Caki2 (cell line): Measurements from ENCODE around the gene ITGAE. TPM values are rescaled to one million over a fixed set of nuclear protein-coding genes. Genes with fewer than 3 reads are reported as not detected.

Experiments
- DNase-seq: peaks from one replicate; pipeline ENCODE4 v3.0.0-alpha.2; 2015; ENCODE audit warnings: low read depth
- in situ Hi-C: cut with HindIII; loops from 2 replicates; pipeline ENCODE4 v1.10.0; 2016; ENCODE audit warnings: low sequenced_read_pairs, low pct_unique_long_range_greater_than_20kb, mixed read lengths
- total RNA-seq: library from RNA; depleted of rRNA; stranded (reverse); fragments of >200 nt; shearing (Covaris generic); gene quantifications from 2 replicates; pipeline ENCODE4 v1.2.3, GENCODE V29; 2014; ENCODE audit warnings: low replicate concordance

Gene ITGAE
- total RNA-seq, 1 experiment from 2014 or later: 38.1 TPM

DNA sequence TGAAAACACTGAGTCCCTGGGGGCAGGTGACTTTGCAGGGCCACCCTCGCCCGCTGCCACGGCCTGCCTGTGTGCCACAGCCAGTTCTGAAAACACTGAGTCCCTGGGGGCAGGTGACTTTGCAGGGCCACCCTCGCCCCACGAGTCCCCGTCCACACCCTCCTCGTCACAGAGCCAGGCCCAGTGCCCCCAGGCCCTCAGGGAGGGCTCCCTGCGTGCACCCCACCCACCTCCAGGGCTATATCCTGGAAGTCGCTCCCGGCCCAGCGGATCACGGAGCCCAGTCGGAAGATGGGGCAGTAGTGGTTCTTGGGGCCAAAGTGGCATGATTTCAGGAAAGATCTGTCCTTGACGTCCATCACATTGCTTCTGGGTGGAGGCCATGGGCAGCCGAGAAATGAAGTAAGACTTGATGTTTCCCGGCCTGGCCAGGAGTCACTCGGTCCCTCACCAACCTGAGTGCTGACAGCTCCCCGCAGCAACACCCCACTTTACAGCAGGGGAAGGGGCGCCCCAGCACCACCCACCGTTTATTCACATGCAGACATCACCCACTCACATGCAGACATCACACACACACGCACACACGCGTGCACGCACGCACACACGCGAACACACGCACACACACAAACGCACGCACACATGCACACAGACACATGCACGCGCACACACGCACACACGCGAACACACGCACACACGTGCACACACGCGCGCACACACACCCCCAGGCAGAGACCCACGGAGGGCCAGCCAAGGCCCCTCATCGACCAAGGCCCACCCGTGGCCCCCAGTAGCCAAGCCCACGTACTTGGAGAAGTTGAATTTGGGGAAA lies 111.5 kb downstream of the ITGAE start:
- no peak for DNase-seq
- in situ Hi-C loops: no loop called here

DNA sequence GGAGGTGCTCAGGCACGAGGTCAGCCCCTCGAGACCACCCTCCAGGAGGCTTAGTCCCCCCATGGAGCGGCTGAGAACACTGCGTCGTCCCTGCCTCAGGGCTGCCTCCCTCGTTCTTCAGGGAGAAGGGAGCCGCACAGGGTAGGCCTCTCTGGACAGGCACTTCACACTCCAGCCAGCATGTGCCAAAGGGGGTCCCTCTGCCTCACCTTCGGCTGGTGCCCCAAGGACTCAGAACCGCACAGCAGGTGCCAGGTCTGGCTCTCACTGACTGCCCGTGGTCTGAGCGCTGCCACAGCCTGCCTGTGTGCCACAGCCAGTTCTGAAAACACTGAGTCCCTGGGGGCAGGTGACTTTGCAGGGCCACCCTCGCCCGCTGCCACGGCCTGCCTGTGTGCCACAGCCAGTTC lies 112.1 kb downstream of the ITGAE start:
- DNase-seq: no peak
- in situ Hi-C loops: no loop called here

DNA sequence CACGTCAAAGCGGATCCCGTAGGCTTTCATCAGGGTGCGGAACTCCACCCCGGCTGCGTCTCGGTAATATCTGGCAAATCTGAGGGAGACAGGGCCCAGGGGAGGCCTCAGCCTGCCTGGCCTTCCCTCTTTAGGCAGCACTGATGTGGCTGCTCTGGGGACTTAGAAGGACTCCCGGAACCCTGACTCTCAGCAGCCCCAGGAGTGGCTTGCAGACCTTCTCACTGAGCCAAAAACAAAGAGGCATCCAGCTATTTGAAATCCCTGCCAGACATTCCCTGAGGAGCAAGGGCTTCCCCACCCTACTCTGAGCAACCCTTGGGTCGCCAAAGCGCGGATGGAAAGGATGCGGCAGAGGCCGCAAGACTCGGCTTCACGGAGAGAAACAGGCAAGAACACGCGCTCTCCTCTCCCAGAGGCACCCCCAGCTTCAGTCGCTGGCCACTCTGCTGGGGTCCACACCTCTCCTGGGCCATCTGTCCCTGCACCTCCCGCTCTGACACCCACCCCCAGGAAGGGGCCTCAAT lies 112.9 kb downstream of the ITGAE start:
- DNase-seq: no peak
- in situ Hi-C loops: no loop called here

DNA sequence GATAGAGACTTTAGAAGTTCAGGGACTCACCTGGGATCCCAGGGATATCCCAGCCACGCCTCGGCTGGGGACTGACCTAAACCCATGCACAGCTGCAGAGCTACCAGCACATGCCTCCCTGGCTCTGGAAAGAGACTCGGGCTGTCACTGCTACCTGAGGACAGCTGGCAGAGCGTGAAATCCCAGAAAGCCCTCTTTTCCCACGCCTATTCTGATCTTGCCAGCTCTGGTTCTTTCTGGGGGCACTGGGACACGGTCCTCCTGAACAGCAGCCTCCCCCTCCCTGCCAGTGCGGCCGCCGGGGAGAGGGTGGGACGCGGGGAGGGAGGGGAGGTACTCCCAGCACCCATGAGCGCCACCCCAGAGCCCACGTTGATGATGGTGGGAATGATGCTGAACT lies 115.8 kb downstream of the ITGAE start:
- DNase-seq: no peak
- in situ Hi-C loops: no loop called here

DNA sequence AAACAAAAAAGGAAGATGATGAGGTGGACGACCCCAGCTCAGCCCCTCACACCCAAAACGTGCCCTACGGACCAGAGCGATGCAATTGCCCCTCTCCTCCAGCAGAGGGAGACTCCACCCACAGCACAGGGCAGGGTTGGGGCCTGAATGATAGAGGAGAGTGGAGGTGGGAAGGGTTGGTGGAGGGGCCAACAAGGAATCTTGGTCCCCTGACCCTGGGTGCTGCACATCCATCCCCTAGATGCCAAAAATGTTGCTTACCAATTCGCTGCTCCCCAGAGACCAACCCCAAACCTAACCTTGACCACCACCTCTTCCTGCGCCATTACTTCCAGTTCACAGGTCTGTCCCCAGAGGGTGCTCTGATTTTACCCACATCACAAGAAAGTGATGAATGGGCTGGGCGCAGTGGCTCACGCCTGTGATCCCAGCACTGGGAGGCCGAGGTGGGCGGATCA lies 117.9 kb downstream of the ITGAE start:
- in situ Hi-C loops: no loop called here
- DNase-seq: peak; percentile 25

DNA sequence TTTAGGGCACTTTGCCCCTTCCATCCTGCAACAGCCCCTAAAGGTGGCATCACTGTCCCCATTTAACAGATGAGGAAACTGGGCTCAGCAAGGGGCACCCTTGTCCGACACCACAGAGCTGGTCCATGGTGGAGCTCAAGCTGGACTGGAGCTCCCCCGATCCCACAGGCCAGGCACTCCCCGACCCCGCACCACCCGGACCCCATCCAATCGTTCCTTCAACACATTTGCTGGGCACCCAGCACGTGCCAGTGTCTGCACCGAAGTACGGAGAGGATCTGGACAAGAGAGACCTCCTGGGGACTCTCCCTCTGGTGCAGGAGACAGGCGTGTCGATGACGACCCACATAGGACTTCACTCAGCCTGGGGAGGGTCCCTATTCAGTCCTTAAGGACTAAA lies 119.0 kb downstream of the ITGAE start:
- in situ Hi-C loops: no loop called here
- no peak for DNase-seq

DNA sequence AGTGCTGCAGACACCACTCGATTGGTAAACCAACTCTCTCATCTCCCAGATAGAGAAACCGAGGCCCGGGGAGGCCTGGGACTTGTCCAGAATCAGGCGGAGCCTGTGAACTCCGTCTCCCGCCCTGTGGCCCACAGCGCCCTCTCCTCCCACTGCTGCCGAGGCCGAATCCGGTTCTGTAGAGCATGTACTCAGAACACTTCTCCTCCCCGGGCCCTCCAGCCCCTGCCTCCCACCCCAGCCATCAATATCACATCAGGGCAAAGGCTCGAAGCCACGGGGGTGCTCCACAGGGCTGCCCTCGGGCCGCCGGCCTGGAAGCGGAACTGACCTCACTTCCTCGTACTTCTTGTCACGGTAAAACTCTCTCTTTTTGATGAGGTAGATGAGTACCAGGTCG lies 119.4 kb downstream of the ITGAE start:
- DNase-seq: no peak
- in situ Hi-C loops: no loop called here

DNA sequence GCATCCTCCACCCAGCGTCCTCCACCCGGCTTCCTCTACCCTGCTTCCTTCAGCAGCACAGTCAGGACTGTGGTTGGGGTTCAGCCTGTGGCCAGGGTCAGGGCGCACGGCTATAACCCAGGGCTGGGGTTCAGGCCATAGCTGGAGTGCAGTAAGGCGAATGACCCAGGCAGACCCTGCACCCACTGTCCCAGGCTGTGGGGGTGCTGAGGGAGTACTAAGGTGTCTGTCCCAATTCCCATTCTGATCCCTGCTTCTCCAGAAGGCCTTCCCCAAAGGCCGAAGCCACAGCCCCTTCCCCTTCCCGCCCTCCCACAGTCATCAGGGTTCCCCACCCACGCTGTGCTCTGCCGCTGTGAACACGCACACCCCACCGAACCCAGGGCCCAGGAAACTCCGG lies 119.9 kb downstream of the ITGAE start:
- no peak for DNase-seq
- in situ Hi-C loops: no loop called here

DNA sequence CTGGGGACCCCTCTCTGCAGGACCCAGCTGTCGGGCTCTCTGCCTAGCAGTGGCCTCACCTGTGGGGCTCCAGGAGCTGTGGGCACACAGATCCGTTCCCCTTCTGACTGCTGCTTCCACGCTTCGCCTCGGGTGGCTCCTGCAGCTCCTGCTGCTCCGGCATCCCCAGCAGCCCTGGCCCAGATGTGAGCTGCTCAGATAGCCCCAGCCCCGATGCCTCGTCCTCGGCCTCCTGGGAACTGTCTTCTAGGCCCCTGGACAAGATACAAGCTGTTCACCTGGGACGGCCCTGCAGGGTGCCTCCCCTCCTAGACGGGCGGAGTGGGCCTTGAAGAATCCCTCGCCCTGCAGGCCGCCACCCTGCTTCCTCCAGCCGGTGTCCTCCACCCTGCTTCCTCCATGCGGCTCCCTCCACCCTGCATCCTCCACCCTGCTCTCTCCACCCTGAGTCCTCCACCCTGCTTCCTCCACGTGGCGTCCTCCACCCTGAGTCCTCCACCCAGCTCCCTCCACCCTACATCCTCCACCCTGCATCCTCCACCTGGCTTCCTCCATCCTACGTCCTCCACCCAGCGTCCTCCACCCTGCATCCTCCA lies 121.4 kb downstream of the ITGAE start:
- DNase-seq: no peak
- in situ Hi-C loops: no loop called here

DNA sequence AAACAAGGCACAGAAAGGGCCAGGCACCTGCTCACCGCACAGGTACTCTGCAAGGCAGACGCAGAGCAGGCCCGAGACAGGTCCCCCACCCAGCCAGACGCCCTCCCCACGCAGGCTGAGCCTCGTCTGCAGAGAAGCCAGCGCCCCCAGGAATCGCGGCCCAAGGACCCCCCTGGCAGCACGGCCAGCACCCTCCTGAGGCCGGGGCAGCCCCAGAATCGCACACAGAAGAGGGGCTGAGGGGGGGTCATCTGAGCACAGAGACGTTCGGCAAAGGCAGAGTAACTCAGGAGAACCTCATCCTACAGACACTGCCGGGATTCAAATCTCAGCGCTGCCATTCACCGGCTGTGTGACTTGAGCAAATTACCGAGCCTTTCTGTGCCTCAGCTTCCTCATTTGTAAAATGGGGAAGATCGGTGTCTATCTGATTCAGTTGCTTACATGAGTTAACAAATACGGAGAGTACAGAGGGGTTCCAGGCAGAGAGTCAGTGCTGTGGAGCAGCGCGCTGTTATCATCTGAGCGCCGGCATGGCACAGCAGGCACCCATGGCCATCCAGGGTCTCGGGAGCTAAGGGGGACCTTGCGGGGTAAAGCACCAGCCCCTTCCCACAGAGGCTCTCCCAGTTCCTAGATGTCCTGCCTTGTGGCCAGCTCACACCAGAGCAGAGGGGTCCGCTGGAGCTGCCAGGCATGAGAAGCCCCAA lies 122.0 kb downstream of the ITGAE start:
- in situ Hi-C loops: no loop called here
- no peak for DNase-seq

DNA sequence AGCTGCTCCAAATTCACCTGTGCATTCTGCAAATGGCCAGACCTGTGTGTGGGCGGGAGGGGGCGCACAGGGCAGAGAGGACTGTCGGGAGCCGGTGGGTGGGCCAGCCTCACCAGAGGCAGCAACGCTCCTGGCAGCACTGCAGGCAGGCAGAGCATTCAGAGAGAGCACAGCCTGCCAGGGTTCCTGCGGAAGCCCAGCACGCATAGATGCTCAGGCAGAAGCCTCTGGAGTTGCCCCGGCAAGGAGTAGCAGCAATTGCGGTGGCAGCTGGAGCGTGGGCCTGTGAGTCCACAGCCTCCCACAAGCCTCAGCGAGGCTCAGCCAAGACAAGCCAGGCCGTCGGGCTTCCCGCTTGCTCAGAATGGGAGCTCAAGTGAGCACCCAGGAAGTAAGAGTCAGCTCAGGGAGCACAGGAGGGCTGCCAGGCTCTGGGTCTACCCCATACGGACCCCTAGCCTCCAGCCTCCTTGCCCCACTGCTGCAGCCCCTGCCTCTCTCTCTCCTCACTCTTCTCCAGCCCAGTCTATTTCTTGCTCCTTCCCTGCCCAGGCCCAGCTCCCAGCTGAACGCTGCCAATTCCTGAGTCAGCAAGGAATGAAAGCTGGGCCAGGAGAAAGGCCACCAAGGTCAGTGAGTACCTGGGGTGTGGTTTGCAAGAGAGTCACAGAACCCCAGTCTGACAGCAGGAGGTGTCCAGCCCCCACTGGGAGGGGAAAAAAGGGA lies 122.7 kb downstream of the ITGAE start:
- no peak for DNase-seq
- in situ Hi-C loops: no loop called here

DNA sequence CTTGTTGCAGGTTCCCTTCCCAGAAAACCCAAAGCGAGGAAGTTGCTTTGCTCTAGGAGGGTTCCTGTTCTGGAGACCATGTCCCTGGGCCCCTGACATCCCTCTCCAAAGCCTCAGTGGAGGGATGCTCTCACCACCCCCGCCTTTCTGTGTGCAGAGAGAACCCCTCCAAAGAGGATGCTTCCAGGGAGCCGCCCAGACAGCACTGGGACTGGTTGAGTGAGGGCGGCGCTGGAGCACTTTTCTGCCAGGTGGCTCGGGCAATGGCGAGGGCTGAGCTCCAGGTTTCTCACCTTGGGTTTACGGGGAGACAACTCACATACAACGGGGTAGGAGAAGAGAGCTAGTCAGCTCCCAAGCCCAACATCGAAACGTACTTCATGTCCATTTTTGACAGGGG lies 125.1 kb downstream of the ITGAE start:
- in situ Hi-C loops: no loop called here
- no peak for DNase-seq

DNA sequence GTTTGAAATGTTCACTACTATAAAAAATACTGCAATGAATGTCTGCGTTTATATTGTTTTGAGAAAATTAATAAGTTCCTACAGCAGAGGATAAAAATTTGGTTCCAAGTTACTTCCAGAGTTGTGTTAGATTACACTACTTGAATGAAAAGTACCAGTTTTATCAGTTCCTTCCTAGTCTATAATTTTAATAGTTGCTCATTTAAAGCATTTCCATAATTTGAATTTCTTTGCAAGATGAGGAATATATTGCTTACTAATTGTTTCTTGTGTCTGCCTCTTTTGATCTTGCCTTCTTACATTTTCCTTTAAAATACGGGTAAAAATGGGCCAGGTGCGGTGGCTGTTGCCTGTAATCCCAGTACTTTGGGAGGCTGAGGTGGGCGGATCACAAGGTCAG lies 128.4 kb downstream of the ITGAE start:
- in situ Hi-C loops: no loop called here
- no peak for DNase-seq

DNA sequence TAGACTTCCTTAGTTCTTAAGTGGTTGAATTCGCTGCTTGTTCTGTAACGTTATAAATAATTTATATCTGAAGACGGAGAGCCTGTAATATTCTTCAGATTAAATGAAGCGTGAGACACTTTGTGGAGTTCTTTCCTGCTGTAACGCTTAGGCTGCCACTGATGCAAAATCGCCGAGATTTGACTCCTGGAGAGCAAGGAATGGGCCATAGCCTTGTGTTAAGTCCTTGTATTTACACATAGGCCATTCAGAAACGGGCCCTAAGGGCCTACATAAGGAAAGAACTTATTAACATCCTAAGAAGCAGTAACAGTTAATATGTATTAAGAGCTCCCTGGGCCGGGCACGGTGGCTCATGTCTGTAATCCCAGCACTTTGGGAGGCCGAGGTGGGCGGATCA lies 131.4 kb downstream of the ITGAE start:
- DNase-seq: no peak
- in situ Hi-C loops: no loop called here

DNA sequence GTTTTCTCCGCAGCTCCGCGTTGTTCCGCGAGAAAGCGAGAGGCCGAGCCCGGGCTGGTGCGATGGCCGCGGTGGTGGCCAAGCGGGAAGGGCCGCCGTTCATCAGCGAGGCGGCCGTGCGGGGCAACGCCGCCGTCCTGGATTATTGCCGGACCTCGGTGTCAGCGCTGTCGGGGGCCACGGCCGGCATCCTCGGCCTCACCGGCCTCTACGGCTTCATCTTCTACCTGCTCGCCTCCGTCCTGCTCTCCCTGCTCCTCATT lies 132.0 kb downstream of the ITGAE start:
- in situ Hi-C loops: no loop called here
- DNase-seq: no peak

DNA sequence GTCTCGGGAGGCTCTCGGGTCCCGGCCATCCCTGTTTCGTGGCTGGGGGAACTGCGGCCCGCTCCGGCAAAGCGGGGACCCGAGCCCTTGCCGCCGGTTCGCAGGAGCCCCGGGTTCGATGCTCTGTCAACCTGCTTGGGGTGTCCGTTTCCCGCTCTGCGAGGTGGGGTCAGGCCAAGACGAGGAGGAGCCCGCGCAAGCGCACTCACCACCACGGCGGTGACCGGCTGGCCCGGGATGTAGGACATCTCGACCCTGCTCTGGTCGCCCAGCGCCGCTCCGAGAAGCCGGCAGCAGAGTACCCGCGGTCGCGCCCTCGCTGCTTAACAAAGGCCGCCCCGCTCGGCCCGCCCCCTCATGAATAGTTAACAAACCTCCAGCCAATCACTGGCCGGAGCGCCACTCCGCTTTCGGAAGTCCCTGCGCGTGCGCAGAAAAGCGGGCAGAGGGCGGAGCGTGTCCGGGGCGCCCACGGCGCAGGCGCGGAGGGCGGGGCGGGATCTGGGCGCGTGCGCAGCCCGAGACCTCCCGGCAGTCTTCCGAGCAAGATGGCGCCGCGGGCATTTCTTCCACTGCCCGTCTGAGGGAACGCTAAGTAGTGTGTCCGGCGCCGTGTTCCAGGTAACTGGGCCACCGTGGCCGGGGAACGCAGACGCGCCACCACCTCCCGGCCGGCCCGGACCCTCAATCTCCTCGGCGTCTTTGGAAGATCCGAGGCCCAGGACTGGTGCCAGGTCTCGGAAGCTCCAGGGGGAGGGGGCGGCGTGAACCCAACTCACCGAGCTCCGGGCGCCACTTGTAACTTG lies 132.5 kb downstream of the ITGAE start, which contains the start of the genes EMC6 and TAX1BP3:
Gene EMC6 (plus strand): TSS at position 534 of the 806 bp plus-strand sequence. CDS start 335 bp downstream, outside the sequence.
Gene TAX1BP3 (minus strand): TSS at position 300 of the 806 bp plus-strand sequence. CDS start 52 bp downstream, at position 248.
- in situ Hi-C loops: no loop called here
- DNase-seq: peak; percentile 96

DNA sequence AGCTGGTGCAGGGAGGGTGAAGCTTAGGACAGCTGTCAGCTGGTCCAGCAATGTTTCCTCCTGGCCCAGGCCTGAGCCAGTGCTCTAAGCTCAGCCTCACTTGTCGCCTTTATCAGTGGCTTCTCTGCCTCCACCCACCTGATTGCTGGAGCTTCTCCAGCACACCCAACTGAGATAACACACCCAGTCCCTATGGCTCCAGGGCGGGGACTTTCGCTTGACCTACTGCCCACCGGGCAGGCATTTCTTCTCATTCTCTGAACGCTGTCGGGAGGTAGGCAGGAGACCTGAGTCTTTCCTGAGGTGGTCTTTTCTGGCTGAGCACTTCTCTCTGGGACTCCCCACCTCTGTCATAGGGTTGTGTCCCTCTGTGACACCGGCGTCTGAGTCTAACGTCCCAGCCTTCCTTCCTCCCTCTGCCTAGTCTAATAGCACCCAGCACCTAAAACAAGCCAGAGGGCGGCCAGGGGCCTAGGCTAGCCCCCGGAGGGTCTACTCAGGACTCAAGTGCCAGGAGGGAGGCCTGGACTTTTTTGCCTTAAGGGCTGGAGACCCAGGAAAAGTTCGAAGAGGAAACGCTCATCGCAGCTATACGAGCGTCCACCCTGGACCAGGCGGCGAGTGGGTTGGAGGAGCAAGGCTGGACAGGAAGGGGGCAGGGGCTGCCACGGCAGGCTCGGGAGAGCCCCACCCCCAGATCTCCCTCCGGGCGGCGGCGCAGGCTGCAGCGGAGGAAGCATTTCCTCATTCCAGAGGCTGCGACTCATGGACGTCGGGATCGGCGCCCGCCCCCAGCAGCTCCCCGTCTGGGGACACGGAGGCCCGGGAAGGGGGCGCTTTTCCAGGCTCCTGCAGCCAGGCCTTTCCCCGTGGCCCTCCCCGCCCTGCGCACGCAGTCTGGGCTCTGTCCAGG lies 133.4 kb downstream of the ITGAE start:
- in situ Hi-C loops: no loop called here
- DNase-seq: peak; percentile 83
